Neural cell (in vitro differentiated cells): ENCODE results near the gene UBE3B. TPM values are rescaled to one million over a fixed set of nuclear protein-coding genes. Genes with fewer than 3 reads are reported as not detected.

Experiments
- H2AFZ ChIP-seq: fragments of 200-600, 300-800 bp; sonication (generic), shearing (Covaris generic); 2 replicates; pipeline ENCODE4 v1.6.0; 2014; ENCODE audit warnings: low read depth, mild to moderate bottlenecking, antibody characterized with exemption, low read length, moderate library complexity
- H3F3A ChIP-seq: fragments of 200-600 bp; shearing (Covaris generic); 2 replicates; pipeline ENCODE4 v1.6.1; 2016; ENCODE audit warnings: mild to moderate bottlenecking, moderate library complexity, mixed read lengths, antibody characterized with exemption, low read length; ENCODE audit not compliant: insufficient read depth, poor library complexity, severe bottlenecking
- H3K27ac ChIP-seq: fragments of 200-600, 300-800 bp; sonication (generic), shearing (Covaris generic); 2 replicates; pipeline ENCODE4 v1.5.1; 2014; ENCODE audit warnings: mild to moderate bottlenecking, low read length, moderate library complexity
- H3K27me3 ChIP-seq: fragments of 300-800, 200-600 bp; sonication (generic), shearing (Covaris generic); 2 replicates; pipeline ENCODE4 v1.6.0; 2014; ENCODE audit warnings: mild to moderate bottlenecking, low read depth, low read length, moderate library complexity; ENCODE audit not compliant: insufficient read depth
- H3K36me3 ChIP-seq: fragments of 300-800, 200-600 bp; sonication (generic), shearing (Covaris generic); 2 replicates; pipeline ENCODE4 v1.5.1; 2014; ENCODE audit warnings: mild to moderate bottlenecking, antibody characterized with exemption, low read length, moderate library complexity; ENCODE audit not compliant: insufficient read depth
- H3K4me2 ChIP-seq: fragments of 300-800, 200-600 bp; sonication (generic), shearing (Covaris generic); 2 replicates; pipeline ENCODE4 v1.6.0; 2014; ENCODE audit warnings: mild to moderate bottlenecking, low read length
- H3K4me3 ChIP-seq: fragments of 300-800, 200-600 bp; sonication (generic), shearing (Covaris generic); 2 replicates; pipeline ENCODE4 v1.5.1; 2014; ENCODE audit warnings: mild to moderate bottlenecking, low read length, moderate library complexity
- H3K79me2 ChIP-seq: fragments of 200-600 bp; shearing (Covaris generic); replicated peaks from 2 replicates; pipeline ENCODE4 v1.6.0; 2014; ENCODE audit warnings: mild to moderate bottlenecking, low read length, moderate library complexity; ENCODE audit not compliant: insufficient read depth
- H3K9ac ChIP-seq: fragments of 300-800, 200-600 bp; sonication (generic), shearing (Covaris generic); 2 replicates; pipeline ENCODE4 v1.6.1; 2016; ENCODE audit warnings: mild to moderate bottlenecking, low read length, mixed read lengths
- H3K9me2 ChIP-seq: fragments of 200-600 bp; shearing (Covaris generic); 2 replicates; pipeline ENCODE4 v1.6.1; 2016; ENCODE audit warnings: mild to moderate bottlenecking, low read length, mixed read lengths; ENCODE audit not compliant: insufficient read depth
- H3K9me3 ChIP-seq: fragments of 200-600, 300-800 bp; sonication (generic), shearing (Covaris generic); 2 replicates; pipeline ENCODE4 v1.6.1; 2016; ENCODE audit warnings: mild to moderate bottlenecking, mixed run types, low read length, moderate library complexity, mixed read lengths
- H4K20me1 ChIP-seq: fragments of 200-600 bp; shearing (Covaris generic); 2 replicates; pipeline ENCODE4 v1.6.1; 2016; ENCODE audit warnings: mild to moderate bottlenecking, mixed run types; ENCODE audit not compliant: insufficient read depth
- EP300 ChIP-seq: fragments of 450-650 bp; conservative IDR thresholded peaks from 2 replicates; pipeline ENCODE4 v1.6.1; 2014; ENCODE audit warnings: antibody characterized with exemption, mild to moderate bottlenecking, moderate library complexity; ENCODE audit not compliant: poor library complexity, severe bottlenecking
- EZH2 ChIP-seq: fragments of 200-600, 300-800 bp; shearing (Covaris generic), sonication (generic); IDR thresholded peaks from 2 replicates; pipeline ENCODE4 v1.6.1; 2014; ENCODE audit warnings: antibody characterized with exemption, low read length, borderline replicate concordance, mild to moderate bottlenecking; ENCODE audit not compliant: insufficient read depth, poor library complexity, severe bottlenecking
- MXI1 ChIP-seq: fragments of 450-650 bp; conservative IDR thresholded peaks from 2 replicates; pipeline ENCODE4 v1.6.1; 2014; ENCODE audit warnings: antibody characterized with exemption, mild to moderate bottlenecking; ENCODE audit not compliant: poor library complexity, severe bottlenecking
- POLR2AphosphoS5 ChIP-seq: IDR thresholded peaks from 2 replicates; pipeline ENCODE4 v1.6.1; 2012
- RAD21 ChIP-seq: fragments of 450-650 bp; conservative IDR thresholded peaks from 2 replicates; pipeline ENCODE4 v1.6.1; 2014; ENCODE audit warnings: antibody characterized with exemption, mild to moderate bottlenecking, moderate library complexity
- SMC3 ChIP-seq: fragments of 450-650 bp; conservative IDR thresholded peaks from 2 replicates; pipeline ENCODE4 v1.6.1; 2014; ENCODE audit warnings: antibody characterized with exemption, mild to moderate bottlenecking, moderate library complexity; ENCODE audit not compliant: poor library complexity
- TAF1 ChIP-seq: IDR thresholded peaks from 2 replicates; pipeline ENCODE4 v1.6.1; 2012; ENCODE audit warnings: low read depth
- polyA plus RNA-seq: library from polyadenylated mRNA; depleted of rRNA; stranded (reverse); fragments of >200 nt; gene quantifications from 2 replicates; pipeline ENCODE4 v1.2.3, GENCODE V29; 2014
- TF ChIP-seq, protein P1 (sequence below): fragments of 450-650 bp; IDR thresholded peaks from 2 replicates; pipeline ENCODE4 v1.5.1; 2014; ENCODE audit warnings: antibody characterized with exemption, mild to moderate bottlenecking, moderate library complexity; ENCODE audit not compliant: poor library complexity, severe bottlenecking
- TF ChIP-seq, protein P2 (sequence below): IDR thresholded peaks from 2 replicates; pipeline ENCODE4 v1.6.1; 2012; ENCODE audit warnings: borderline replicate concordance

Gene UBE3B
- polyA plus RNA-seq, 1 donor from 2014 or later: 21.7 TPM

DNA sequence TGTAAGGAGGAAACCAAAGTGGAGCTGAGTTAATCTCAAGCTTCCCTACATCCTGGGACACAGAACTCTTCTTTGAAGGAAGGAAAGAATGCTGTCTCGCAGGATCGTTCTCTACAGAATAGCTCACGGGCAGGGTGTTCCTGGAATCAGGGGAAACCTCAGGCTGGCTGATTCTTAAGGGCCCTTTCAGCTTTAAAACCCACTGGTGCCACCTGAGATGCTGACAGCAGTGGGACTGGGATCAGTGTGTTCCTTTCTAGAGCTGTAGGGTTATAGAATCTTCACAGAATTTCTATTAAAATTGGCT lies 47.8 kb downstream of the UBE3B start:
- Histone ChIP-seq H3K9ac (no peak overlapping the region), H2AFZ (no peak overlapping the region), H3K4me2 (no peak overlapping the region), H3K27me3 (no peaks in the 10 kb centered on the region), H3K79me2 (no peaks in the 10 kb centered on the region), H3K9me2 (no peaks in the 10 kb centered on the region), H3F3A (no peaks in the 10 kb centered on the region), H4K20me1 (no peaks in the 10 kb centered on the region), H3K36me3 (no peaks in the 10 kb centered on the region), H3K9me3 (no peaks in the 10 kb centered on the region), H3K4me3 (no peak overlapping the region), H3K27ac (no peak overlapping the region)
- TF ChIP-seq EZH2 (no peak), POLR2AphosphoS5 (no peak), EP300 (no peak), TAF1 (no peak), SMC3 (no peak), RAD21 (no peak), MXI1 (no peak)

DNA sequence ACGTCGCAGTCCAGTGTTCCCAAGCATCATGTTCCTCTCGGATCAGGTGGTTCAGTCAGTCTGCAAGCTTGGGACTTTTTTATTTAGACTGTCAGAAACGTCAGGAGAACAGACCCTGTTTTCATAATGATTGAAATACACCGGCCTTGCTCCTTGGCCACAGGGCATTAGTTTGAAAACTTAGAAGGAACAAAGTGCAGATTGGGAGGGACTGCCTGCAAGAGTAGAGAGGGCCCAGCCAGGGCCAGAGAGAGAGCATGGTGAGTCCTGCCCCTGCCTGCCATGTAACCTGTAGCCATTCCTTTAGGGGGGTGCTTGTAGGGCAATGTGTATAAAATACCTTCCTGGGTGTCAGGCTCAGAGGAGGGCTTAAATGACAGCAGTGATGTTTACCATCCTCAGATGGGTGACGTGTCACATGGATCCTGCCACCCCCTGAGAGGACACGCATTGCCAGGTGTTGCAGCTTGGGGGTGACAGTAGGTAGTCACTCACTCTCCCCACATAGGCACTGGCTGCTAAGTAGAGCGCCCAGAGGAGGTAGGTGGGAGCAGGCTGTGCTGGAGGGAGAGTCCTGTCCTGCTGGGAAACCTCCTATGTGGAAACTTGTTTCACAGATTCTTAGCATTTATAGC lies 50.2 kb downstream of the UBE3B start:
- TF ChIP-seq TAF1 (no peak), POLR2AphosphoS5 (no peak), RAD21 (no peak), SMC3 (no peak), MXI1 (no peak), EP300 (no peak), EZH2 (no peak)
- TF ChIP-seq, protein P1, sequence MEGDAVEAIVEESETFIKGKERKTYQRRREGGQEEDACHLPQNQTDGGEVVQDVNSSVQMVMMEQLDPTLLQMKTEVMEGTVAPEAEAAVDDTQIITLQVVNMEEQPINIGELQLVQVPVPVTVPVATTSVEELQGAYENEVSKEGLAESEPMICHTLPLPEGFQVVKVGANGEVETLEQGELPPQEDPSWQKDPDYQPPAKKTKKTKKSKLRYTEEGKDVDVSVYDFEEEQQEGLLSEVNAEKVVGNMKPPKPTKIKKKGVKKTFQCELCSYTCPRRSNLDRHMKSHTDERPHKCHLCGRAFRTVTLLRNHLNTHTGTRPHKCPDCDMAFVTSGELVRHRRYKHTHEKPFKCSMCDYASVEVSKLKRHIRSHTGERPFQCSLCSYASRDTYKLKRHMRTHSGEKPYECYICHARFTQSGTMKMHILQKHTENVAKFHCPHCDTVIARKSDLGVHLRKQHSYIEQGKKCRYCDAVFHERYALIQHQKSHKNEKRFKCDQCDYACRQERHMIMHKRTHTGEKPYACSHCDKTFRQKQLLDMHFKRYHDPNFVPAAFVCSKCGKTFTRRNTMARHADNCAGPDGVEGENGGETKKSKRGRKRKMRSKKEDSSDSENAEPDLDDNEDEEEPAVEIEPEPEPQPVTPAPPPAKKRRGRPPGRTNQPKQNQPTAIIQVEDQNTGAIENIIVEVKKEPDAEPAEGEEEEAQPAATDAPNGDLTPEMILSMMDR: no peak
- TF ChIP-seq, protein P2, sequence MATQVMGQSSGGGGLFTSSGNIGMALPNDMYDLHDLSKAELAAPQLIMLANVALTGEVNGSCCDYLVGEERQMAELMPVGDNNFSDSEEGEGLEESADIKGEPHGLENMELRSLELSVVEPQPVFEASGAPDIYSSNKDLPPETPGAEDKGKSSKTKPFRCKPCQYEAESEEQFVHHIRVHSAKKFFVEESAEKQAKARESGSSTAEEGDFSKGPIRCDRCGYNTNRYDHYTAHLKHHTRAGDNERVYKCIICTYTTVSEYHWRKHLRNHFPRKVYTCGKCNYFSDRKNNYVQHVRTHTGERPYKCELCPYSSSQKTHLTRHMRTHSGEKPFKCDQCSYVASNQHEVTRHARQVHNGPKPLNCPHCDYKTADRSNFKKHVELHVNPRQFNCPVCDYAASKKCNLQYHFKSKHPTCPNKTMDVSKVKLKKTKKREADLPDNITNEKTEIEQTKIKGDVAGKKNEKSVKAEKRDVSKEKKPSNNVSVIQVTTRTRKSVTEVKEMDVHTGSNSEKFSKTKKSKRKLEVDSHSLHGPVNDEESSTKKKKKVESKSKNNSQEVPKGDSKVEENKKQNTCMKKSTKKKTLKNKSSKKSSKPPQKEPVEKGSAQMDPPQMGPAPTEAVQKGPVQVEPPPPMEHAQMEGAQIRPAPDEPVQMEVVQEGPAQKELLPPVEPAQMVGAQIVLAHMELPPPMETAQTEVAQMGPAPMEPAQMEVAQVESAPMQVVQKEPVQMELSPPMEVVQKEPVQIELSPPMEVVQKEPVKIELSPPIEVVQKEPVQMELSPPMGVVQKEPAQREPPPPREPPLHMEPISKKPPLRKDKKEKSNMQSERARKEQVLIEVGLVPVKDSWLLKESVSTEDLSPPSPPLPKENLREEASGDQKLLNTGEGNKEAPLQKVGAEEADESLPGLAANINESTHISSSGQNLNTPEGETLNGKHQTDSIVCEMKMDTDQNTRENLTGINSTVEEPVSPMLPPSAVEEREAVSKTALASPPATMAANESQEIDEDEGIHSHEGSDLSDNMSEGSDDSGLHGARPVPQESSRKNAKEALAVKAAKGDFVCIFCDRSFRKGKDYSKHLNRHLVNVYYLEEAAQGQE: no peak
- H3K9me2 ChIP-seq: no peaks in the 10 kb centered on the region
- no peak overlapping the region for H3K9ac ChIP-seq
- no peaks in the 10 kb centered on the region for H4K20me1 ChIP-seq
- H3K9me3 ChIP-seq: no peaks in the 10 kb centered on the region
- no peak overlapping the region for H3K4me3 ChIP-seq
- no peak overlapping the region for H2AFZ ChIP-seq
- no peaks in the 10 kb centered on the region for H3K79me2 ChIP-seq
- H3K27ac ChIP-seq: no peak overlapping the region
- H3F3A ChIP-seq: no peaks in the 10 kb centered on the region
- H3K36me3 ChIP-seq: no peaks in the 10 kb centered on the region
- H3K4me2 ChIP-seq: no peak overlapping the region
- H3K27me3 ChIP-seq: no peaks in the 10 kb centered on the region
